A673 (cell line): ENCODE measurements around the gene KRTAP9-1. TPM values are rescaled to one million over a fixed set of nuclear protein-coding genes. Genes with fewer than 3 reads are reported as not detected.
"Not testable (repeated sequence)": the region's sequence is repeated elsewhere in the genome, so short reads cannot be mapped to it uniquely, and the experiment has no call there.

Source experiments
- BruUV-seq: library from RNA; stranded (reverse); fragments of 400-500 nt; replicated peaks from 2 replicates; lab custom pipeline; 2021; lab: Mats Ljungman, UMichigan
- CTCF ChIA-PET: fragments of 300-600 bp; sonication (Branson Sonifier 250); formaldehyde crosslinking; loops from one replicate; lab custom pipeline; 2022; ENCODE audit warnings: antibody characterized with exemption; lab: Charles Lee
- POLR2A ChIA-PET: fragments of 300-600 bp; sonication (Branson Sonifier 250); formaldehyde crosslinking; loops from one replicate; lab custom pipeline; 2022; ENCODE audit warnings: antibody characterized with exemption; ENCODE audit not compliant: low non-redundant PET; lab: Charles Lee
- DNase-seq: peaks from one replicate; pipeline ENCODE4 v3.0.0-alpha.2; 2015; ENCODE audit warnings: low spot score
- H3K27ac ChIP-seq: fragments of 200-600 bp; sonication (generic); 2 replicates; pipeline ENCODE4 v1.5.1; 2016; ENCODE audit warnings: mixed run types, low read depth, mild to moderate bottlenecking, mixed read lengths, antibody characterized with exemption, low read length; ENCODE audit not compliant: poor library complexity, severe bottlenecking
- H3K27me3 ChIP-seq: fragments of 200-600 bp; sonication (generic); replicated peaks from 2 replicates; pipeline ENCODE4 v1.6.1; 2017; ENCODE audit warnings: mixed run types, low read depth, mild to moderate bottlenecking, mixed read lengths, antibody characterized with exemption, low read length; ENCODE audit not compliant: insufficient read depth, poor library complexity
- H3K36me3 ChIP-seq: fragments of 200-600 bp; sonication (generic); 2 replicates; pipeline ENCODE4 v1.6.1; 2016; ENCODE audit warnings: mixed run types, mild to moderate bottlenecking, mixed read lengths, antibody characterized with exemption, low read length; ENCODE audit not compliant: insufficient read depth, poor library complexity, severe bottlenecking
- H3K4me1 ChIP-seq: fragments of 200-600 bp; sonication (generic); 2 replicates; pipeline ENCODE4 v1.6.1; 2017; ENCODE audit warnings: mixed run types, mild to moderate bottlenecking, mixed read lengths, antibody characterized with exemption, low read length; ENCODE audit not compliant: insufficient read depth, poor library complexity, severe bottlenecking
- H3K4me3 ChIP-seq: fragments of 200-600 bp; sonication (generic); 2 replicates; pipeline ENCODE4 v1.5.1; 2016; ENCODE audit warnings: low read depth, mixed run types, mild to moderate bottlenecking, mixed read lengths, low read length; ENCODE audit not compliant: poor library complexity, severe bottlenecking
- H3K9me3 ChIP-seq: fragments of 200-600 bp; sonication (generic); 2 replicates; pipeline ENCODE4 v1.6.1; 2016; ENCODE audit warnings: mixed run types, low read depth, mild to moderate bottlenecking, mixed read lengths, antibody characterized with exemption, low read length; ENCODE audit not compliant: poor library complexity, severe bottlenecking
- CTCF ChIP-seq: fragments of 300-800, 200-600 bp; sonication (generic); conservative IDR thresholded peaks from 2 replicates; pipeline ENCODE4 v1.5.1; 2017; ENCODE audit warnings: low read depth, mild to moderate bottlenecking, antibody characterized with exemption, low read length, moderate library complexity, mixed read lengths
- EZH2 ChIP-seq: fragments of 200-600 bp; sonication (generic); IDR thresholded peaks from 2 replicates; pipeline ENCODE4 v1.6.1; 2017; ENCODE audit warnings: borderline replicate concordance, low read depth, mild to moderate bottlenecking, mixed read lengths, antibody characterized with exemption, low read length; ENCODE audit not compliant: poor library complexity, severe bottlenecking
- intact Hi-C: fragments of 100-400 bp; cut with micrococcal nuclease; formaldehyde crosslinking; loops from one replicate; pipeline ENCODE4 v1.10.0; 2022; ENCODE audit not compliant: unreplicated experiment
- total RNA-seq: library from RNA; stranded (reverse); gene quantifications from 2 replicates; pipeline ENCODE4 v1.2.3, GENCODE V29; 2021

KRTAP9-1 gene
- total RNA-seq, 1 experiment from 2014 or later = not detected

GRCh38 chr17:41215681-41216080 is 26.0 kb downstream of the KRTAP9-1 start:
- Histone ChIP-seq H3K36me3 (no peaks in the 10 kb centered on the region), H3K9me3 (no peaks in the 10 kb centered on the region), H3K4me1 (no peaks in the 10 kb centered on the region), H3K4me3 (no peak overlapping the region), H3K27me3 (no peaks in the 10 kb centered on the region), H3K27ac (no peak overlapping the region)
- POLR2A ChIA-PET = no interaction called here
- intact Hi-C loops = no loop called here
- TF ChIP-seq EZH2 = no peak
- no peak for TF ChIP-seq CTCF
- CTCF ChIA-PET = no interaction called here
- DNase-seq = no peak
- no TSS peak for BruUV-seq

GRCh38 chr17:41223821-41224220 is 34.1 kb downstream of the KRTAP9-1 start:
- Histone ChIP-seq H3K27me3 (no peaks in the 10 kb centered on the region), H3K9me3 (no peaks in the 10 kb centered on the region), H3K27ac (no peak overlapping the region), H3K36me3 (no peaks in the 10 kb centered on the region), H3K4me3 (no peak overlapping the region), H3K4me1 (peaks cover 6% of the 10 kb centered on the region)
- CTCF ChIA-PET = no interaction called here
- TF ChIP-seq CTCF = no peak
- TF ChIP-seq EZH2 = no peak
- BruUV-seq = no TSS peak
- intact Hi-C loops = no loop called here
- DNase-seq = peak; percentile 7
- POLR2A ChIA-PET = no interaction called here

- intact Hi-C loops = no loop called here
Observed at GRCh38 chr17:41226051-41226450, 36.4 kb downstream of the KRTAP9-1 start.

GRCh38 chr17:41226598-41227095 is 37.0 kb downstream of the KRTAP9-1 start, which contains the start of gene KRTAP9-2:
Gene KRTAP9-2 (plus strand): TSS chr17:41226648. CDS start chr17:41226655, 7 bp downstream.
- H3K36me3 ChIP-seq, H3K4me3 ChIP-seq, intact Hi-C loops, H3K27ac ChIP-seq, H3K4me1 ChIP-seq, BruUV-seq, H3K9me3 ChIP-seq, DNase-seq, POLR2A ChIA-PET, CTCF ChIA-PET, H3K27me3 ChIP-seq: not testable (repeated sequence)

More at GRCh38 chr17:41226051-41226450, 36.4 kb downstream of the KRTAP9-1 start:
- Histone ChIP-seq H3K27ac (no peak overlapping the region), H3K27me3 (no peaks in the 10 kb centered on the region), H3K4me3 (no peak overlapping the region), H3K4me1 (peaks cover 6% of the 10 kb centered on the region), H3K36me3 (no peaks in the 10 kb centered on the region), H3K9me3 (no peaks in the 10 kb centered on the region)
- DNase-seq = no peak
- no peak for TF ChIP-seq CTCF
- TF ChIP-seq EZH2 = no peak
- ChIA-PET CTCF (no interaction called here), POLR2A (no interaction called here)
- no TSS peak for BruUV-seq
